GM18507 (cell line): Measurements from ENCODE around the gene WDR75.
"Not testable (repeated sequence)": the region's sequence is repeated elsewhere in the genome, so short reads cannot be mapped to it uniquely, and the experiment has no call there.

ENCODE experiments used
- DNase-seq: peaks from one replicate; pipeline ENCODE4 v3.0.0; 2011; ENCODE audit warnings: low read depth; ENCODE audit not compliant: insufficient read length; ENCODE audit errors: extremely low spot score
- FAIRE-seq: peaks from 2 replicates; lab custom pipeline; 2011; peaks lifted over from hg19 to GRCh38; lab: Jason Lieb, UNC

Gene WDR75

DNA sequence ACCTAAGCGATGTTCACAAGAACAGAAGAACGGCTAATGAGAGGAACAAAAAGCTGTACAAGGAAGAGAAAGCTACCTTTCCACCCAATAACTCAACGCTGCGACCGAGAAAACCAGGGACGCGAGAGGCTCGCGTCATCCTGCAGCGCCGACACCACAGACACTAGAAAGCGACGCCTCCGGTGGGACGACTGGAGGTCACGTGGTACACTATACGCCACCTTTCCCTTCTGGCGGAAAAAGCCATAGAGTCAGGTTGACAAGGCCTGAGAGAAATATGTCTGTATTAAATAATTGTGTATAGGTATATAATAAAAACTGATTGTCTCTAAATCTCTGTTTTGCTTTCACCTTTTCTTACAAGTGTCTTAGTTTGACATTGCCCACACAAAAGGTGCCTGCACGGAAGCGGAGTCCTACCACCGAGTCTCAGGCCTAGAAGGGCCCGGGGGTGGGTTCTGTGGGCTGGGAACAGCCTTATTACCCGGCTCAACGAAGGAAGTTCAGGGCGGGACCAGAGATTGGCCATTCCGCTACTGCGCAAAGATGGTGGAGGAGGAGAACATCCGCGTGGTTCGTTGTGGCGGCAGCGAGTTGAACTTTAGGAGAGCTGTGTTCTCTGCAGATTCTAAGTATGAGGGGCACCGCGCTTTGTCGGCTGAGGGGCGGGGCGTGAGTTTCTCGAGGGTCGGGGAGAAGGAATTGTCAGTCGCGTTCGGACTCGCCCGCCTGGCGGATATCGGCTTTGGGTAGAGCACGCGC, at the start of gene WDR75:
Gene WDR75 (plus strand): TSS at position 528 of the 762 bp plus-strand sequence. CDS start 19 bp downstream, at position 547.
- FAIRE-seq (peak; percentile 98), DNase-seq (peak; percentile 67)

DNA sequence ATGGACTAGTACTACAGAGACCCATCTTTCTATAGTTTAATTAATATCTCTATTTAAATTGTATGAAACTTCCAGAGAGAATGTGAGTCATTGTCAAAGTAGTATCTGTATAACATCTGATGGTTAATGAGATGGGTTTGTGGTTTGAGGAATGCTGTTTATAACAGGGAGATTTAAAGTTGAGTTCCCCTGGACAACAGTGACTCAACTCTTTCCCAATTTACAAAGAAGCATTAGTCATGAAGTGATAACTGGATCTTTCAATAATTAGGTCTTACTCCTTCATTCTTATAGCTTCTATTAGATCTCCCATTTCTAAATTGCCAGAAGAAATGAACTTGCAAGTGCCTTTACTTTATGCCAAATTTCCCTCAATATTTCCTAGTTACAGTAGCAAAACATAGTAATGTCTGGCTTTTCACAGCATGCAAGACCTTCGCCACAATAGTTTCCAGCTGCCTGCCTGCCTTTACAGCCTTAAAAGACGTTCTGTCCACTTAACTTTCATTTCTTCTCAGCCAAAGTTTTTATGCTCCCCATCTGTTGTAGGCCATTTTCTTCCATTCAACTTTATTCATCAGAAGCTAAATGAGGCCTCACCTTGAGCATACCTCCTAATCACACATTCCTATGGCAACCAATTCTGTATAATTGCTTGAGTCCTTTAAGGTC, 47.7 kb upstream of the WDR75 start:
- DNase-seq (no peak), FAIRE-seq (no peak)

DNA sequence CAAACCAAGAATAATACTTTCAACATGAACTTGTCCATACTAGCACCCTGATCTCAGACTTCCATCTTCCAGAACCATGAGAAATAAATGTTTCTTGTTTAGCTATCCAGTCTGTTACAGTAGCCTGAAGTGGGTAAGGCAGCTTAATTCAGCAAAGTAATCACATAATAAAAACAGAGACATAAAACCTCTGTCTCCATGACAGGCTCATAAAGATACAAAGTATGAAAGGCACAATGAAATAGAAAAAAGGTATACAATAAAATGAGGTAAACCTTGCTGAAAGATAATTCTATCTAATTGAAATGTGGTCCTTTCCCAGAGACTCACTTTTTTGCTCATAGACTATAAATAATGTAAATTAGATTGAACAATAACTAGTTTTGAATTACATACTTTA, 46.7 kb upstream of the WDR75 start:
- FAIRE-seq = no peak
- DNase-seq = no peak

DNA sequence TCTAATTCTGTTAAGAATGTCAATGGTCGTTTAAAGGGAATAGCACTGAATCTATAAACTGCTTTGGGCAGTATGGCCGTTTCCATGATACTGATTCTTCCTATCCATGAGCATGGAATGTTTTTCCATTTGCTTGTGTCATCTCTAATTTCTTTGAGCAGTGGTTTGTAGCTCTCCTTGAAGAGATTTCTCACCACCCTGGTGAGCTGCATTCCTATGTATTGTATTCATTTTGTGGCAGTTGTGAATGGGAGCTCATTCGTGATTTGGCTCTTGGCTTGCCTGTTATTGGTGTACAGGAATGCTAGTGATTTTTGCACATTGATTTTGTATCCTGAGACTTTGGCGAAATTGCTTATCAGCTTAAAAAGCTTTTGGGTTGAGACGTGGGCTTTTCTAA, 38.3 kb upstream of the WDR75 start:
- DNase-seq (no peak), FAIRE-seq (no peak)

DNA sequence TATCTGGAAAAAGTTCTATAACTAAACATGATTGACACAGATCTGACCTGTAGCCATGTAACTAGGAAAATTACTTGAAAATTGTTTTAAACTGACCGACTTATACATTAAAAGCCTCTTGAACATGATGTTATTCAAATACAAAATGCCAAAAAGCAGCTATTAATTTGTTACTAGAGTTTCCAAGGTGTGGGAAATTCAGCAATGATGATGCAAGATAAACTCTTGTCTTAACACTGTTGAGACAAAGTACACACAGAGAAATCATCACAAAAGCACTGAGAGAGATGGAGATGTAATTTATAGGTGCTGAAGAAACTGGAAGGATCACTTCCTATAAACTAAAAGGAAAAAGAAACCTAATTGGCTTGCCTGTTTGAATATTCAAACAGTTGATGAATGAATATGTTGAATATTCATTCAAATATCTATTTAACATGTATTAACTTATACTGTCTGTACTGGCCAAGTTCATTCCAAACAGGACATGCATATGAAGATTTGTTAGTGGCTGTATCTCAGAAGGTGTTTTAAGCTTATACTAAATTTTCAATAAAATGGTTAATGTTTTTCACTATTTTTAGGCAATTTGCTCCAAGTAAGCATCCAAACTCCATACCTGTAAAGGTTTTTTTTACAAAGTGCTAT, 34.6 kb upstream of the WDR75 start:
- FAIRE-seq (no peak), DNase-seq (no peak)

DNA sequence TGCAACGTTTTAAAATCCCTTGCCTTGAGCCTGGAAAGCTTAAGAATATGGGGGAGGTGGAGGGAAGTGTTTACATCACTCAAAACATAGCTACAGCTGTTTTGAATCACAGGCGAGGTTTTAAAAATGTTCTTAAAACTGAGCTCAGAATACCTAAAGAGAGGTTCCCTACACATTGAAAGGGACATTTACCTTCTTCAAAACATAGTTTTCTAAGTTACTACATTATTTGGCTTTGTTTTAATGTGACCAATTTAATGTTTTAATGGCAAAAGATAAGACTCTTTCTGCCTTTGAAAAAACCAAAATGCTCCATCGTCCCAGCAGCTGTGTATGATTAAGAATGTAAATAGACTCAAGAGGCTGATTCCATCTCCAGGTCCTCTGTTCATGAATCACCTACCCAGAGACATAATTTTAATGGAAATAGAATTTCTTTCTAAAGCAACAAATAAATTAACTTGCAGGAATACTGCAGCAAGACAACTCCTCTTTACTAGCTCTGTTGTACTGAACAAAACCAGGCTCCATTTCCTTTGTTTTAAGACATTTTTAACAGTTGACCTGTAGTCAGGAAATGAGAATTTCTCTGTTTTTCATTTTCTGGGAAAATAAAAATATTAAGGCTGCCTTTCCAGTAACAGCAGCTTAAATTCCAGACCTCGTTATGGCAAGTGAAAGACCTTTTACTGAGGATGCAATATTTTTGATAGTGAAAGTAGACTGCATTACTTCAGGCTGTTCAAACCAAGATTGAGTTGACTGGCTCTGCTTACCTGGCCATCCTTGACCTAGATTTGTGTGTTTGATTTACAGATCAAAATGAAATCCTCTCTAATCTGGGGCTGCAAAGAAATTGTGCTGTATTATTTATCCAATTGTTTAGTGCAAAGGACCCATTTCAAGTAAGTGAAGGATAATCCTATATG, 33.7 kb upstream of the WDR75 start:
- DNase-seq (no peak), FAIRE-seq (no peak)

DNA sequence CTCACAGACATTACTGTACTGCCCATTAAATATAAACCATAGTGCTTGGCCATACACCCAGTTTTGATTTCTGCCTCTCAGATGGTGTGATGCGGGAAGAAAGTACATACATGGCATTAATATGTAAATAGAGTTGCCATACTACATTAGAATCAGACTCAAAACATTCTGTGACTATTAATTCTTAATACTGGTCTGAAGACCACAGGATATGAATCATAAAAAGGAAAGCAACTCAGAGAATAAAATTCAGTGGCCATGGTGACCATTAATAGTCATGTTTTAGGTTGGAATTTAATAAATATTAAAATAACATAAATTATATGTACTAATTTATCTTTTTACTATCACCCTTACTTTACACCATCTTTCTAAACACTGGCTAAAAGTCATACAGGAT, 33.0 kb upstream of the WDR75 start:
- DNase-seq = no peak
- FAIRE-seq = no peak

DNA sequence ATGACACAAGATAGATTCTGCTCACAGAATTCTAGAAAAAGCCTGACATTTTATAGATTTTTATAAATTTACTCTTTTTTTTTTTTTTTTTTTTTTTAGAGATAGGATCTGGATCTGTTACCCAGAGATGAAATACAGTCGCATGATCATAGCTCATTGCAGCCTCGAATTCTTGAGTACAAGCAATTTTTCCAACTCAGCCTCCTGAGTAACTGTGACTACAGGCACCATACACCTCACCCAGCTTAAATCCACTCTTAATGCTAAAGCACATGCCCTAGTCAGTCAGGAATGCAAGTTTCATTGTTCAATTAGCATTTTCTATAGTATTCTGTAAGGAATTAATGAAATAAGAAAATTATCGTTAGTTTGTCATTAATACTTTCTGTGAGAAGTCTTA, 32.1 kb upstream of the WDR75 start:
- DNase-seq (no peak), FAIRE-seq (no peak)

DNA sequence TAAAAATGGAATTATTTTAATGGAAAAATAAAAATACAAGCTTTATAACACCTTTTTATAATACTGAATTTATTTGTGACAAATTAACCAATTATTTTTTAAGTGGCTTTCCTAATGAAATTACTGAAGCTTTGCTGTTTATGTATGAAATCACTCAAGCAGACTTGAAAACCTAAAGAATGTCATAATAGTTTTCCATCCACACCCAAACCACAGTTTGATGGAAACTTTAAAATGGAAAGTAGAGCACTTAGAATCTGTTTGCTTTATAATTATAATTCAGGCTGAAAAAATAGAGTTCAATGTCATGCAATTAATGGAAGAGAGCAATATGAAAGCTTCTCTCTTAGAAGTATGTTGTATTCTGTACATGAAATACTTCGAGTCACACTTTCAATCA, 31.6 kb upstream of the WDR75 start:
- DNase-seq (no peak), FAIRE-seq (no peak)

DNA sequence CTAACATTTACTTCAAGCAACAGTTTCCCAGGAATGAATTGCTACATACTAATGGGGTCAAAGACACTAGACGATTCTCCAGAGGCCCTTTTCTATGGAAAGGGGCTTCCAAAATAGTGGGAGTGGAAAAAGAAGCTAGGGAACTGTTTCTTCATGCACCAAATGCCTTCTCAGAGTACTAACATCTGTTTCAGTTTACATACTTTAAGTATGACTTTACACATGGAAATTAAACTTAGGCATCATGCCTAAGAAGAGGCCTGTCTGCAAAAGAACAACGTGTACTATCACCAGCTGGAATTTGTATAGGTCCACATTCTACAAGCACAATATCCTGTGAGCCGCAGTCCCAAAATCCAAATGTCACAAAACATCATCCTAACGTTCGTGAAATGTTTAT, 29.4 kb upstream of the WDR75 start:
- FAIRE-seq = no peak
- no peak for DNase-seq

DNA sequence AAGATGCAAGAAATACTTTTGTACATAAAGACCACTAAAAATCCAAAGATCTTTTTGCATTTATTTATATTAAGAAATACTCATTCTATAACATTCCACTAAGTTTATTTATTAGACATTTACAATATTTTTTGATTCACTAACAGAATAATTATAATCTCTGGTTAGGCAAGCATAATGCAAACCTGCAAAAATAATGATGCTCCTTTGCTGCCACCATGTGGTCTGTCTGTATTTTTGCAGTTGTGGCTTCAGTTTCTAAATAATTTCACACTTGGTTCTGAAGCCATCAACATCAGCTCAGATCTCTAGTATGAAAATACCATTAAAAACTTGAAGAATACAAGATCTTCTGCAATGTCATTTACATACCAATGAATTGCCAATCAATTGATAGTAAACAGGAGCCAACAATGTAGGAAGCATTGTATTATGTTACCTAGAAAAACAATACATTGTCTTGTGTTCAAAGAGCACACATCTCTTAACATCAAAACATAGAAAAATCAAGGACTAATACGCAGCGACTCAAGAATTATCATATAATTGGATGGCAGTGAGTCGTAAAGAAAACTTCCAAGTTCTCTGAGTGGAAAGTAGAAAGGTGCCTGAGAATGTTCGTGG, 28.8 kb upstream of the WDR75 start:
- FAIRE-seq (peak; percentile 84), DNase-seq (no peak)

DNA sequence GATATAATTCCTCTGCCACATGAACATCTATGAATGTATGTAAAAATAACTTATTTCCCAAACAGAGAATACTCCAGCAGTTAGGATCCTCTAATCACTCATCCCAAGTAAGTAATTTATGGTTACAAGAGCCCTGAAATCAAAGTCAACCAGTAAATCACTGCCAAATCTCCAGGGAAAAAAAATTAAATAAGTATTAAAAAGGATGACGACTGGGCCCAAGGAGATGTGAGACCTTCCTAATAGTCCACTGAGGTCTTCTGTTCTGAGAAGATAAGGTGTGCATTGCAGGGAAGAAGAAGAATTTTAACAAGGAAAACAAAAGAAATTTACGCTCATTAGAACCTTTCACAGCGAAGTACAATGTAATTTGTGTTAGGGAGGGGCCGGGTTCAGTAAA, 28.0 kb upstream of the WDR75 start:
- DNase-seq (no peak), FAIRE-seq (no peak)

DNA sequence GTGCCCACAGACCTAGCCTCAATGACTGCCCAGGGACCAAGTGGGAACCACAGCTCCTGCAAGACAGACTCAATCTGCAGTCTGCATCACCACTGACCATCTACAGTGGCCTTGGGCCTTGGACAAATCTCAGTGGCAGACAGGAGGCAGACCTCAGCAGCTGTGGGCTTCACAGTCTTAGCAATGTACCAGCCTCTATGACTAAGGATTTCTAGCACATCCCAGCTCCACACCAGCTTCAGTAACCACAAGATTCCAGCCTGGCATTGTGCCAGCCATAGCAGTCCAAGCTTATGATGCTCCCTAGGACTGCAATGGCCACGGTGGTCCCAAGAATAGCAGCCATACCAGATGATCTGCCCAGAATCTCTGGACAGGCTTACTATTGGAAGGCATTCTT, 19.6 kb upstream of the WDR75 start:
- no peak for FAIRE-seq
- DNase-seq = no peak

DNA sequence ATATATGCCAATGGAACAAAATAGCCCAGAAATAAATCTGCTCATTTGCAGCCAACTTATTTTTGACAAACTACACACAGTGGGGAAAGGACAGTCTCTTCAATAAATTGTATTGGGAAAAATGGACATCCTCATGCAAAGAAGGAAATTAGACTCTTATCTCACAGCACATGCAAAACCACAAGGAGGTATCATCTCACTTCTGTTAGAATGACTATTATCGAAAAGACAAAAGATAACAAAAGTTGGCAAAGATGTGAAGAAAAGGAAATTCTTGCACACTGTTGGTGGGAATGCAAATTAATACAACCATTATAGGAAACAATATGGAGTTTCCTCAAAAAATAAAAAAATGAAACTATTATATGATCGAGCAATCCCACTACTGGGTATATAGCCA, 16.3 kb upstream of the WDR75 start:
- FAIRE-seq (no peak), DNase-seq (no peak)

DNA sequence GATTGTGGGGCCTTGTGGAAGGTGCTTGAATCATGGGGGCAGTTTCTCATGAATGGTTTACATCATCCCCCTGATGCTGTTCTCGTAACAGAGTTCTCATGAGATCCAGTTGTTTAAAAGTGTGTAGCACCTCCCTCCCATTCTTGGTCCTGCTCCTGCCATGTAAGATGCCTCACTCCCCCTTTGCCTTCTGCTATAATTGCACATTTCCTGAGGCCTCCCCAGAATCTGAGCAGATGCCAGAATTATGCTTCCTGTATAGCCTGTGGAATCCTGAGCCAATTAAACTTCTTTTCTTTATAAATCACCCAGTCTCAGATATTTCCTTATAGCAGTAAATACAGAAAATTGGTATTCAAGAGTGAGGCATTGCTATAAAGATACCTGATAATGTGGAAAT, 15.6 kb upstream of the WDR75 start:
- no peak for FAIRE-seq
- no peak for DNase-seq

DNA sequence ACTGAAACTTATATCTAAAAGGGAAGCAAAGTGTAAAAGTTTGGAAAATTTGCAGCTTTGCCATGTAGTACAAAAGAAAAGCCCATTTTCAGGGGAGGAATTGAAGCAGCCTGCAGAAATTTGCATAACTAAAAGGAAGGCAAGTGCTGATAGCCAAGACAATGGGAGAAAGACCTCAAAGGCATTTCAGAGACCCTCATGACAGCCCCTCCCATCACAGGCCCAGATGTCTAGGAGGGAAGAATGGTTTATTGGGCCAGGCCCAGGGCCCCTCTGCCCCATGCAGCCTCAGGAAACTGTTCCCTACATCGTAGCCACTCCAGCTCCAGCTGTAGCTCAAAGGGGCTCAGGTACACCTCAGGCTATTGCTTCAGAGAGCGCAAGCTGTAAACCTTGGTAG, 14.4 kb upstream of the WDR75 start:
- DNase-seq = no peak
- no peak for FAIRE-seq

DNA sequence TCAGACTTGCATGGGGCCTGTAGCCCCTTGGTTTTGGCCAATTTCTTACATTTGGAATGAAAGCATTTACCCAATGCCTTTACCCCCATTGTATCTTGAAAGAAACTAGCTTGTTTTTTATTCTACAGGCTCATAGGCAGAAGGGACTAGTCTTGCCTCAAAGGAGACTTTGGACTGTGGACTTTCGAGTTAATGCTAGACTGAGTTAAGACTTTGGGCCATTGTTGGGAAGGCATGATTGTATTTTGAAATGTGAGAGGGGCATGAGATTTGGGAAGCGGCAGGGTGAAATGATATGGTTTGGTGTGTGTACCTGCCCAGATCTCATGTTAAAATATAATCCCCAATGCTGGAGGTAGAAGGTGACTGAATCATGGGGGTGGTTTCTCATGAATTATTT, 13.4 kb upstream of the WDR75 start:
- FAIRE-seq (no peak), DNase-seq (no peak)

DNA sequence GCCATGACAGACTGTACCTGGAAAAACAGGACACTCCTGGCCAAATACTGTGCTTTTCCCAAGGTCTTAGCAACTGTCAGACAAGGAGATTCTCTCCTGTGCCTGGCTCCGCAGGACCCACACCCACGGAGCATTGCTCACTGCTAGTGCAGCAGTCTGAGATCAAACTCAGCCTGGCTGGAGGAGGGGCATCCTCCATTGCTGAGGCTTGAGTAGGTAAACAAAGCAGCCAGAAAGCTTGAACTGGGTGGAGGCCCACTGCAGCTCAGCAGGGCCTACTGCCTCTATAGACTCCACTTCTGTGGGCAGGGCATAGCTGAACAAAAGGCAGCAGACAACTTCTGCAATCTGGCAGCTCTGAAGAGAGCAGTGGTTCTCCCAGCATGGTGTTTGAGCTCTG, 10.8 kb upstream of the WDR75 start:
- not testable (repeated sequence) for FAIRE-seq

DNA sequence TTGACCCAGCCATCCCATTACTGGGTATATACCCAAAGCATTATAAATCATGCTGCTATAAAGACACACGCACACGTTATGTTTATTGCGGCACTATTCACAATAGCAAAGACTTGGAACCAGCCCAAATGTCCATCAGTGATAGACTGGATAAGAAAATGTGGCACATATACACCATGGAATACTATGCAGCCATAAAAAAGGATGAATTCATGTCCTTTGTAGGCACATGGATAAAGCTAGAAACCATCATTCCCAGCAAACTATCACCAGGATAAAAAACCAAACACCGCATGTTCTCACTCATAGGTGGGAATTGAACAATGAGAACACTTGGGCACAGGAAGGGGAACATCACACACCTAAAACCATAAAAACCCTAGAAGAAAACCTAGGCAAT, 5.5 kb upstream of the WDR75 start:
- DNase-seq, FAIRE-seq: not testable (repeated sequence)

More for the DNA sequence above, 10.8 kb upstream of the WDR75 start:
- not testable (repeated sequence) for DNase-seq
